Posterior vena cava (tissue), 2 donors: ENCODE data around the gene SPEN. TPM values are rescaled to one million over a fixed set of nuclear protein-coding genes. Genes with fewer than 3 reads are reported as not detected.

Experiments
- DNase-seq: peaks from one replicate; pipeline ENCODE4 v3.0.0-alpha.2; 2020; ENCODE audit warnings: low spot score
- intact Hi-C, 2 donors: fragments of 100-400 bp; cut with DNase I; formaldehyde crosslinking; loops; one replicate each; pipeline versions ENCODE4 v1.14.1 to v1.14.2; 2022 to 2023
- total RNA-seq, 2 donors: library from RNA; stranded (reverse); fragmentation: NEBNext Ultra II Directional; extraction: Animal tissue kit (Norgen Biotek cat#: 25700); gene quantifications; one replicate each; pipeline ENCODE4 v1.2.1, GENCODE V29; 2021
- donor health status: DM: yes; HTN: yes; CAD: no.
- donor health status: DM: yes; HTN: yes; CAD: no.

The SPEN gene
- total RNA-seq, 2 donors from 2014 or later = 59.9 to 68.5 TPM

DNA sequence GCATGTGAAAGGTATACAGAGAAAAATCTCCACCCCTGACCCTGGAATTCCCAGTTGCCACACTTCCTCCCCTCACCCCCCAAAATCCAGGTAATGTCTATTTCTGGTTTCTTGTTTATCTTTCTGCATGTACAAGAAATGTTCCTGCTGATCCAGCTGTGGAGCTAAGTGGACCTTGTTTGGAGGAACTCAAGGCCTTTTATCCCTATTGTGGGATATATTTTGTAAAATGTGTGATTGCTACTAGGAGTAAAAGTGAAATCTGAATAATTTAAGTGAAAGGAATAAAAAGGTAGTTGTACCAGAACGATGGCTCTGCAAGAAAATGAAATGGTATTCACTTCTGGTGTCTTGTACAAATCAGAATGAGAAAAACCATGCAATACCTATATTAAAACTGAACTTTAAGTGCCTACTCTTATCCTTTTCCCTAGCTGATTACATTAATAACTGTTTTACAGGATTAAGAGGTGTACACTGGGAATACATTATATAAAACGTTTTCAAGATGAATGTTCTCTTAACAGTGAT, 3.0 kb downstream of the SPEN start:
- intact Hi-C loops = no loop called here
- no peak for DNase-seq

DNA sequence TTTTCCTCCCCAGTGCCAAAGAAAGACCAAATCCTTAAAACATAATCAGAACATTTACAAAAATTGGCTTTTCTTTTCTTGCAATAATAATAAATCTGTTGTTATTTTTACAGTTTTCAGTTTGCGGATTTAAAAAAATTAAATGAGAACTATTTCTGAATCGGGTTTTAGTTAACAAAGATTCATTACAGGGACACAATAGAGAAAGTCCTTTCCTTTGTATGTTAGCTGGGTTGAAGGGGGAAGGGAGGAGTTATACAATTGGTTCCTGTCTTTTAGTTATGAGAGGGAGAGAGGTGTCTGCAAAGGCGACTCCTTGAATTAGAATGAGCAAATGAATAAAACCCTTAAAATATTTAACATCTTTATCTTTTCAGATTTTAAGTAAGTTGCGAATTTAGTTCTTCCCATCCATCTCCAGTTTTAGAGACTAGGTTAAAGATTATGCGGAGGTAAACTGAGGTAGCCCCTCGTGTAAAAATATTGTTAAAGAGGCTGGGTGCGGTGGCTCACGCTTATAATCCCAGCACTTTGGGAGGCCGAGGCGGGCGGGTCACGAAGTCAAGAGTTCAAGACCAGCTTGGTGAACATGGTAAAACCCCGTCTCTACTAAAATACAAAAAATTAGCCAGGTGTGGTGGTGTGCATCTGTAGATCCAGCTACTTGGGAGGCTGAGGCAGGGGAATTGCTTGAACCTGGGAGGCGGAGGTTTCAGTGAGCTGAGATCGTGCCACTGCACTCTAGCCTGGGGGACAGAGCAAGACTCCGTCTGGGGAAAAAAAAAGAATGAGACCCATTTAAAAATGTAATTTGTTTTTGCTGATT, 3.9 kb downstream of the SPEN start:
- intact Hi-C loops = no loop called here
- no peak for DNase-seq

DNA sequence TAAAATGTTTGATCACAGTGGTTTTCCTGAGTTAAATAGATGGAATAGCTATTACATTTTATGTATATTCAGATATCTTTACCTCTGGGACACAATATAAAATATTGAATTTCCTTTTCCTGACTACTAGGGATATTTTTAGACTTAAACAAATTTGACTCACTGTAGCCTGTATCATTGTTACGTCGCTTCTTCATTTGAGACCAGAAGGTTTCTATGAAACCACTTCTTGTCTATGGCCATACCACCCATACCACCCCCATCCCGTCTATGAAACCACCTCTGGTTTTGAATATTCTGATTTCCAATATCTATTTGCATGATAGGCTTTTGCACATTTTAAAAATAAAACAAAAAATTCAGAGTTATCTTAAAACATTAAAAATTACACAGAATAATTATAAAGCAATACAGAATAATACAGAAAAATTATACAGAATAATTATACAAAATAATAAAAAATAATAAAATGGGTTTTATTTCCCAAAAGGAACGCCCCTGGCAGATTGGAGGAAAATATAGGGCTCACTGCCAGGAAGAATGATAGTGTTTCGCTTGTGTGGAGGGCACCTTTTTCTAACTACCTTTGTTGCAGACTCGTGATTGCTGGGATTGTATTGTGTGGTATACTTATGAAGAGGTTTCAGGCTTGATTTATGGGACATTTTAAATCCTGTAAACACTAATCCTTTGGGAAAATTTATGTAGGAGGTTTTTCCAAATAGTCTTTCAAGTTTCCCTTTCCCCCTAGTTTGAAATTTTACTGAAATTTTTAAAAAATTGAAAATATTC, 4.7 kb downstream of the SPEN start:
- intact Hi-C loops = no loop called here
- DNase-seq = no peak

DNA sequence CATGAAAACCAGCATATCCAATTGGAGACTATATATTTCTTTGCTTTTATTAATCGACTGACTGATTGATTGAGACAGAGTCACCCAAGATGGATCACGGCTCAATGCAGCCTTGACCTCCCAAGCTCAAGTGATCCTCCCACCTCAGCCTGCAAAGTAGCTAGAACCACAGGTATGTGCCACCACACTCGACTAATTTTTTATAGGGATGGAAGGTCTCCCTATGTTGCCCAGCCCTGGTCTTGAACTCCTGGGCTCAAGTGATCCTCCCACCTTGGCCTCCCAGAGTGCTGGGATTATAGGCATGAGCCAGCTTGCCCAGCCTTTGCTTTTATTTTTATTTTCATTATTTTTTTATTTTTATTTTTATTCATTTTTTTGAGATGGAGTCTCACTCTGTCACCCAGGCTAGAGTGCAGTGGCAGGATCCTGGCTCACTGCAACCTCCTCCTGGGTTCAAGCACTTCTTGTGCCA, 5.4 kb downstream of the SPEN start:
- intact Hi-C loops = no loop called here
- no peak for DNase-seq

DNA sequence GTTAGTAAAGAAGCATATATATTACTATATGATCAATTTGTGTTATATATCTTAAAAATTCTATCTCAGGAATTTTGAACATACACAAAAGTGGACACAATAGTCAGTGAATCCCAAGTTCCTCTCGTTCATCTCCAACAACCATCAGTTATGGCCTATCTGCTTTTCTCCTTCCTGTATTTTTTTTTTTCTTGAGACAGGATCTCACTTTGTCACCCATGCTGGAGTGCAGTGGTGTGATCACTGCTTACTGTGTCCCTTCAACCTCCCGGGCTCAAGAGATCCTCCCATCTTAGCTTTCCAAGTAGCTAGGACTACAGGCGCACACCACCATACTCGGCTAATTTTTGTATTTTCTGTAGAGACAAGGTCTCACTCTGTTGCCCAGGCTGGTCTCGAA, 9.4 kb downstream of the SPEN start:
- DNase-seq = no peak
- intact Hi-C loops = no loop called here

DNA sequence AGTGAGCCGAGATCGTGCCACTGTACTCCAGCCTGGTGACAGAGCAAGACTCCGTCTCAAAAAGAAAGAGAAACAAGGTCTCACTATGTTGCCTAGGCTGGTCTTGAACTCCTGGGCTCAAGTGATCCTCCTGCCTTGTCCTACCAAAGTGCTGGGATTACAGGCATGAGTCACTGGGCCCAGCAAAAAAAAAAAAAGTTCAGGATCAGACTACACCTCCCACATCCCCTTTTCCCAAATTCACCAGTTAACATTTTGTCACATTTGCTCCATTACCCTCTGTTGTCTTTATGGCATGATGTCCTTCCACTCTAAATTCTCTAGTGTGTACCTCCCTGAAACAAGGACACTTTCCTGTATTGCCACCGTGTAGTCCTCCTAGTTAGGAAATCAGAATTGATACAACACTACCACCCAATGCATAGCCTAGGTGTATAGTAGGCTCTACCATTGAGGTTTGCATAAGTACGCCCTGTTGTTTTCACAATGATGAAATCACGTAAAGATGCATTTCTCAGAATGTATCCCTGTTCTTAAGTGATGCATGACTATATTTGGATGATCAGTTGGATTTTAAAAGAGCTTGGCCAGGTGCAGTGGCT, 10.7 kb downstream of the SPEN start:
- intact Hi-C loops = no loop called here
- no peak for DNase-seq

DNA sequence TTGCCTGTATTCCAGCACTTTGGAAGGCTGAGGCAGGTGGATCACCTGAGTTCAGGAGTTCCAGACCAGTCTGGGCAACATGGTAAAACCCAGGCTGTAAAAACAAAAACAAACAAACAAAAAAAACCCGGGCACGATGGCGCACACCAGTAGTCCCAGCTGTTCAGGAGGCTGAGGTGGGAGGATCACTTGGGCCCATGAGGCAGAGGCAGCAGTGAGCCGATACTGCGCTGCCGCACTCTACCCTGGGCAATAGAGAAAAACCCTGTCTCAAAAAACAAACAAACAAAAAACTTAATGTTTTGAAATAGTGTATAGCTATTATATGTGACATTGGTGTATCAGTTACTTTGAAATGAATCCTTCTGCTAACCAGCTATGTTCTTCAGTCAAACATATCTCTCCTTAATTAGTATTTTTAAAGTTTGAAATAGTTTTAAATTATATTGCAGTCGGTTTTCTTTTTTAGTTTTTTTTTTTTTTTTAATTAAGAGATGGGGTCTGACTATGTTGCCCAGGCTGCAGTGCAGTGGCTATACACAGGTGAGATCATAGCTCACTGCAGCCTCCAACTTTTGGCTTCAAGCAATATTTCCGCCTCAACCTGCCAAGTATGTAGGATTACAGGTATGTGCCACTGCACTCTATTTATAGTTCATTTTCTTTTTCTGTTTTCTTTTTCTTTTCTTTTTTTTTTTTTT, 11.3 kb downstream of the SPEN start:
- intact Hi-C loops = no loop called here
- no peak for DNase-seq

DNA sequence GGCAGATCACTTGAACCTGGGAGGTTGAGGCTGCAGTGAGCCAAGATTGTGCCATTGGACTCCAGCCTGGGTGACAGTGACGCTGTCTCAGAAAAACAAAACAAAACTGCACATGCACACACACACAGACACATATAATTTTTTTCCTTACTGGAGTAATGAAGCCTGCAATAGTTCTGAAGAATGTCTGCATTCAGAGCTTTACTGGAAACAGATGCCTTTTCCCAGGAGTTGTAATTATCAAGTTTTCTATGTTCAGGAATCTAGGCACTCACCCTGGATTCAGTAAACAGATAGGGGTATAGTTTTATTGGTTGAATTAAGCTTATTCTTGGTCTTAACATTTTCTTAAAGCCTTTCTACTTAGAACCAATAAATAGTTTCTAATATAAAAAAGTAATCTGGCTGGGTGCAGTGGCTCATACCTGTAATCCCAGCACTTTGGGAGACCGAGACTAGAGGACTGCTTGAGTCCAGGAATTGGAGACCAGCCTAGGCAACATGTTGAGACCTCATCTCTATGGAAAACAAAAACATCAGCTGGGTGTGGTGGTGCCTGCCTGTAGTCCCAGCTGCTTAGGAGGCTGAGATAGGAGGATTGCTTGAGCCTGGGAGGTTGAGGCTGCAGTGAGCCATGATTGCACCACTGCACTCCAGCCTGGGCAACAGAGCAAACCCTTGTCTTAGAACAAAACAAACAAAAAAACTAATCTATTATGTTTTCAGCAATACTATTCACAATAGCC, 15.8 kb downstream of the SPEN start:
- DNase-seq = no peak
- intact Hi-C loops = no loop called here

DNA sequence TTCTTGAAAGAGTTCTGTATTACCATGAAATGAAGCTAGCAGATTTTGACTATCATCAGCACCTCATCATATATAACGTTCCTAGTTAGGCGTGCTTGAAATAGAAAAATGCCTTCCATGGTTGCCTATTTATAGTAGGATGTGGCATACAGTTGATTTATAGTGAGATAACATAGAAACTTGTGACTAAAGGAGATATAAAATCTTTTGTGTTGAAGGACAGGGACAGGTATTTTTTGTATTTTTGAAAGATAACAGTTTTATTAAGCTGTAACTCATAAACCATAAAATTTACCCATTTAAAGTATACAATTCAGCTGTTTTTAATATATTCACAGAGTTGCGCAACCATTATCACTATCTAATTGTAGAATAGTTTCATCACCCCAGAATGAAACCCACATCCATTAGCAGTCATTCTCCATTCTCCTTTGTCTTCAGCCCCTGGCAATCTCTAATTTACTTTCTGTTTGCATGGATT, 19.3 kb downstream of the SPEN start:
- no peak for DNase-seq
- intact Hi-C loops = no loop called here

DNA sequence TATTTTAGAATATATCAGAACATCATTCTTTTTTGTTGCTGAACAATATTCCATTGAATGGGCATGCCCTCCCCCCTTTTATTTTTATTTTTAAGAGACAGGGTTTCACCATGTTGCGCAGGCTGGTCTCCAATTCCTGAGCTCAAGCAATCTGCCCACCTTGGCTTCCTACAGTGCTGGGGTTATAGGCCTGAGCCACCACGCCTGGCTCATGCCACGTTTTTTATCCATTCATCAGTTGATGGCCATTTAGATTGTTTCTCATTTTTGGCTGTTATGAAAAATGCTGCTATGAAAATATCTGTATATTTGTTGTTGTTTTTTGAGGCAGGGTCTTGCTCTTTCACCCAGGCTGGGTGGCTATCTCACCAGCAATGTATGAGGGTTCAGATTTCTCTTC, 19.8 kb downstream of the SPEN start:
- intact Hi-C loops = no loop called here
- no peak for DNase-seq

DNA sequence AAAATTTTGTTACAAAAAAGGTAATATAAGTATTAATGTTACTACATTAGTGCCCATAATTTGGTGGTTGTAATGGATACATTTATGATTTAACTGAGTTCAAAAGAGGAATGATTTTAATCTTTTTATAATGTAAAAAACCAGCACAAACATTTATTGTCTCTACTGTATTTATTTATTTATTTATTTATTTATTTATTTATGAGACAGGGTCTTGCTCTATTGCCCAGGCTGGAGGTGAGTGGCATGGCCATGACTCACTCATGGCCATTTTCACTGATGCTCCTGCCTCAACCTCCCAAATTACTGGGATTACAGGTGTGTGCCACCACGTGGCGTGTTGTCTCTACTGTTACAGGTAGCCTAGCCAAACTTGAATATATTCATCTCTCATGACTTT, 21.9 kb downstream of the SPEN start:
- DNase-seq = no peak
- intact Hi-C loops = no loop called here

DNA sequence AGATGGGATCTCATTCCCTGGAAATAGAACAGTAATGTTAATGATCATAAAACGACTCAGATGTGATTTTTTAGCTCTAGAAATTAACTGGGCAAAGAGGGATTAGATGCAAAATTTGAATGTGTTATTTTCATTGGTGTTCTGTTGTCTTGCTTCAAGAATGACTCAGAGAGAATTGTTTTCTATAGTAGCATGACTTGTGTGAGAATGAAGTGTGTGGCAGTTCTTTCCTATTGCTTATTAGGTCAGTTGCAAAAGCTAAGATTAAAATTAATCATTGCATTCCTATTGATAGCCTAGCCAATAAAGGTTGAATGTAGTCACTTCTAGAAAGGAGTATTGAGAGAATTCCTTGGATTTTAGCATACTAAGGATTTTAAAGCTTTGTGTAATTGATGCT, 22.9 kb downstream of the SPEN start:
- intact Hi-C loops = no loop called here
- no peak for DNase-seq

DNA sequence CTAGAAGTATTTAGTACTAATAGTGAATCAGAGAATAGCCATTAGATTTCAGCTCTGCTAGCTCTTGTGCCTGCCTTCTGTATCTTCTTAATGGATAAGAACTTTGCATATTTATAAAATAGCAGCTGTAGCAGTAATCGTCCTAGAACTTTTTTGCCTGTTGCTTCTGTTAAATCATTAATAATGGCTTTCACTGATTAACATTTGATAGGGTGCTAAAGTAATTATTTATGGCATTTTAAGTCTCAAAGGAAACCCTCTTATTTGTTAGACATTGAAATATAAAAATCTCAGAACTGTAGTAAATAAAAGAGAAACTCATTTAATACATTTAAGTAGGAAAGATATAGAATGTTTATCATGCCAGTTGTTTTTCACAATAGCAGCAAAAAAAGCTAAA, 27.0 kb downstream of the SPEN start:
- no peak for DNase-seq
- intact Hi-C loops = no loop called here

DNA sequence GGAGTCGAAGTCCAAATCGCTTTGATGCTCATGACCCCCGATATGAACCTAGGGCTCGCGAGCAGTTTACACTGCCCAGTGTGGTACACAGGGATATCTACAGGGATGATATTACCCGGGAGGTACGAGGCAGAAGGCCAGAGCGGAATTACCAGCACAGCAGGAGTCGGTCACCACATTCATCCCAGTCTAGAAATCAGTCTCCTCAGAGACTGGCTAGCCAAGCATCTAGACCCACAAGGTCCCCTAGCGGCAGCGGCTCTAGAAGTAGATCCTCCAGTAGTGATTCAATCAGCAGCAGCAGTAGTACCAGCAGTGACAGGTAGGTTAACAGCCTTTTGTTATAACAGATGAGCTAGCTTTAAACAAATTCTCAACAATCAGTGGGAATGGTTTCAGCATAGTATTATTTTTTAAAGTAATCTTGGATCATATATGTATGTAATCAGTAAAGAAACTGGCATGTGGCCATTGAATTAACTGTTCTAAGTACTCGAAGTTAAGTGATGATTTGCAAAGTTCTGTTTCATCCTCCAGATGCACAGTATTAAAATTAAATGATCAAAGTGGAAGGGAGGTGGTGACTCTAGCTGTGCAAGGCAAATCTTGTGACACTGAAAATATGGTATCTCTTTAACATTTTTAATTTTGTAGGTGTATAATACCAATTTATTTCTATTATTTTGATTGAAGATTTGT, 29.0 kb downstream of the SPEN start:
- intact Hi-C loops = no loop called here
- DNase-seq = no peak

DNA sequence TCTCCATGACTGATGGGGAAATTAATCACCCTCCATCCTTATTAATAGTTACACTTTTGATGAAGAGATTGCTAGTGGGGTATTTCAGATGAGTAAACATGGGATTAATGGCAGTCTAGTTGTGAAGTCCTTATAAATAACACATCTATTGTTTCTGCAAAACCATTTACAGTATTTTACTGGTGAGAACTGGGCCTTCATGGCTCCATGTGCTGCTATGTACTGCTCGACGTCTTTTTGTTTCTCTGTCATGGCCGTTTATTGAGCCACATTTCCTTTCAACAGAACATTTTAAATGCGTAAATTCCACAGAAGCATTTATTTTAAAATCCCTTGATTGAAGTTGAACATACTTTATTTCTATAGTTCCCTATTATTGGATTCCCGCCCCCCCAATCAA, 34.5 kb downstream of the SPEN start:
- DNase-seq = no peak
- intact Hi-C loops = loop anchor here in 1 of 2 donors (10.0 kb wide), 1 partner anchor 87 kb away; no protein-coding TSS in a partner anchor

DNA sequence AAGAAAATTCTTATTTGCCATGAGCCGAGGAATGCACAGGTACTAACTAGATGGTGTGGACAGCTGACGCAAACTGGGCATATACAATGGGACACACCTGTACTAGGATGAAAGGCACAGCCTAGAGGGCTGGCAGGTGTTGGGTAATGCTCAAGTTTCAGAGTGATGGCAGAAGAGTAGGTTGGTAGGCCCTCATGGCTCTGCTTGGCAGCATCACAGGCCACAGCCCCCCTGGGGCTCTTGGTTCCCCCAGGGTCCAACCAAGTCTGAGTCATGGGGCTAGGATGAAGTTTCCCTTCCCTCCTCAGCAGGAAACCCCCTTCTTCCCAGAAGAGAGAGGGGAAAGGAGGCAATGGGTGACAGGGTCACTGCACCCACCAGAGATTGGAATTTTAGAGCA, 35.2 kb downstream of the SPEN start:
- DNase-seq = no peak
- intact Hi-C loops = loop anchor here in 1 of 2 donors (10.0 kb wide), 1 partner anchor 88 kb away; no protein-coding TSS in a partner anchor

DNA sequence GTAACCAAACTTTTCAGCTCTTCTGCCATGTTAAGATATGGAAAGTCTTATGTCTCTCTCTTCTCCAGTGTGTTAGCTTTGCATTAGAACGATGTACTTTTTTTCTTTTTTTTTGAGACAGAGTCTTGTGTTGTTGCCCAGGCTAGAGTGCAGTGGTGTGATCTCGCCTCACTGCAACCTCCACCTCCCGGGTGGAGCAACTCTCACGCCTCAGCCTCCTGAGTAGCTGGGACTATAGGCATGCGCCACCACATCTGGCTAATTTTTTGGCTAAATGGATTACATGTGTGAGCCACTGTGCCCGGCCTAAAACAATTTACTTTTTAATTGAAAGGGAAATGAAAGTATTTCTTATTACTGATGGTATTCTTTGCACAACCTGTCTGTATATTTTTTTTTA, 35.8 kb downstream of the SPEN start:
- no peak for DNase-seq
- intact Hi-C loops = loop anchor here in 1 of 2 donors (10.0 kb wide), 1 partner anchor 89 kb away; no protein-coding TSS in a partner anchor

DNA sequence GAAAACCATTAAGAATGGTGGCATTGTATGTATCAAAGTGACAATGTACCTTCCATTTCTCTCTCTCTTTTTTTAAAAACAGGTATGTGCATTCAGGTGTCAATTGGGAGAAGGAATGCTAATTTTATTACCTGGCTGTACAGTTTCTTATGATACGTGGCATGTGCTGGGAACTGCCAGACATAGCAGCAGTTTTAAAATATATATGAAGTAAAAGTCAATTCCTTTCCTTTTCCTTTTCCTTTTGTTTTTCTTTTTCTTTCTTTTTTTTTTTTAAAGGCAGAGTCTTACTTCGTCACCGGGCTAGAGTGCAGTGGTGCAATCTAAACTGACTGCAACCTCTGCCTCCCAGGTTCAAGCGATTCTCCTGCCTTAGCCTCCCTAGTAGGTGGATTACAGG, 37.0 kb downstream of the SPEN start:
- DNase-seq = no peak
- intact Hi-C loops = loop anchor here in 1 of 2 donors (10.0 kb wide), 1 partner anchor 90 kb away; no protein-coding TSS in a partner anchor
